Measurements from ENCODE around the gene PCSK6.
A peak's percentile ranks its signal among the peaks of the same experiment; 100 is the strongest.

PCSK6 gene

GRCh38 chr15:101458158-101458900 lies 31.2 kb downstream of the PCSK6 start:
- H3K79me1 ChIP-seq (ENCODE audit: low read depth, low read length) = no peaks in the 10 kb centered on the region
- H3K18ac ChIP-seq (ENCODE audit: low read length) = no peak overlapping the region
- no peak overlapping the region for H2BK12ac ChIP-seq (ENCODE audit: low read length)
- H2BK120ac ChIP-seq (ENCODE audit: low read depth, low read length) = no peak overlapping the region
- H3K23ac ChIP-seq (ENCODE audit: low read depth, low read length, poor library complexity) = no peak overlapping the region
- H4K91ac ChIP-seq (ENCODE audit: low read depth, low read length, poor library complexity) = peak overlapping the region; percentile 1
- no peak overlapping the region for H3K14ac ChIP-seq (ENCODE audit: low read length)
- no peak overlapping the region for H3K4me2 ChIP-seq (ENCODE audit: insufficient read depth, low read length, poor library complexity, severe bottlenecking)
- no peak overlapping the region for H3K4ac ChIP-seq (ENCODE audit: low read length)
- no peak overlapping the region for H2BK15ac ChIP-seq (ENCODE audit: low read length)
- no peak overlapping the region for H3K27ac ChIP-seq (replicated peaks; ENCODE audit: low read length)
- H2AFZ ChIP-seq (ENCODE audit: low read length) = no peak overlapping the region
- H3K27me3 ChIP-seq (ENCODE audit: control insufficient read depth in 3 of 3, insufficient read depth in 3 of 3, low read depth in 1 of 3, low read length in 3 of 3) = peaks cover 0 to 2% (median 0%) of the 10 kb centered on the region in 3 experiments
- H2AK5ac ChIP-seq (ENCODE audit: low read depth, low read length) = no peak overlapping the region
- H2BK5ac ChIP-seq (ENCODE audit: low read length) = peak overlapping the region; percentile 30
- DNase-seq (ENCODE audit: low spot score) = no peak
- no CpG with 5 or more reads among the region's 23 CpGs for WGBS, 2 donors (ENCODE audit: extremely low coverage in 2 of 2, insufficient read length in 2 of 2, insufficient replicate concordance in 1 of 2)
- H3K4me3 ChIP-seq (ENCODE audit: low read length in 2 of 2) = no peak overlapping the region
- H4K8ac ChIP-seq (ENCODE audit: low read depth, low read length) = no peak overlapping the region
- no peaks in the 10 kb centered on the region for H3K36me3 ChIP-seq (replicated peaks in 1 of 2; ENCODE audit: control insufficient read depth in 2 of 2, insufficient read depth in 2 of 2, low read length in 2 of 2)
- H3K9me3 ChIP-seq (replicated peaks in 1 of 2; ENCODE audit: control insufficient read depth in 2 of 2, insufficient read depth in 1 of 2, low read depth in 1 of 2, low read length in 2 of 2) = no peaks in the 10 kb centered on the region
- H3K9ac ChIP-seq (ENCODE audit: low read depth, low read length, poor library complexity) = no peak overlapping the region
- H3K4me1 ChIP-seq (ENCODE audit: control insufficient read depth in 2 of 2, insufficient read depth in 1 of 2, low read depth in 1 of 2, low read length in 2 of 2) = peaks cover 10 to 14% of the 10 kb centered on the region in 2 donors

DNA sequence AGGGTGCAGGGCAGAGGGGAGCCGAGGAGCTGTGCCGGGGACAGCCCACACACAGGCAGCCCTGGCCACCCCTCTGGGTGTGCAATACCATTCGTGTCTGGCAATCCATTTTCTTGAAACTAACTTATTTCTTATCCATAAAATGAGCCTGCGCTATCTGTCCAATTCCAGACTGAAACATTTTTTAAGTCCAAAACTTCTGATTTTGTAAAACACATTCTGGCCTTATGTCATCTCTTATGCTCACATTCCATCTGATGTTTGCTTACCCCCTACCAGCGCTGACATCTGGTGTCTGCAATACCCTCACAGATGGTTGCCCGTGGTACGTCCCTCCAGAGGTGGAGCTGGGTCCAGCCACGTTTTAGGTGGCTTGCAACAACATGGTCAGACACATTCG lies 31.8 kb downstream of the PCSK6 start:
- H3K9ac ChIP-seq (ENCODE audit: low read depth, low read length, poor library complexity) = no peak overlapping the region
- H2AFZ ChIP-seq (ENCODE audit: low read length) = no peak overlapping the region
- no peak overlapping the region for H3K18ac ChIP-seq (ENCODE audit: low read length)
- H4K8ac ChIP-seq (ENCODE audit: low read depth, low read length) = no peak overlapping the region
- peaks cover 0 to 2% (median 0%) of the 10 kb centered on the region in 3 experiments for H3K27me3 ChIP-seq (ENCODE audit: control insufficient read depth in 3 of 3, insufficient read depth in 3 of 3, low read depth in 1 of 3, low read length in 3 of 3)
- no peak overlapping the region for H2BK120ac ChIP-seq (ENCODE audit: low read depth, low read length)
- no peaks in the 10 kb centered on the region for H3K9me3 ChIP-seq (replicated peaks in 1 of 2; ENCODE audit: control insufficient read depth in 2 of 2, insufficient read depth in 1 of 2, low read depth in 1 of 2, low read length in 2 of 2)
- WGBS, 2 donors (ENCODE audit: extremely low coverage in 2 of 2, insufficient read length in 2 of 2, insufficient replicate concordance in 1 of 2) = no CpG with 5 or more reads among the region's 9 CpGs
- H3K27ac ChIP-seq (replicated peaks; ENCODE audit: low read length) = no peak overlapping the region
- H3K36me3 ChIP-seq (replicated peaks in 1 of 2; ENCODE audit: control insufficient read depth in 2 of 2, insufficient read depth in 2 of 2, low read length in 2 of 2) = no peaks in the 10 kb centered on the region
- no peak overlapping the region for H3K4ac ChIP-seq (ENCODE audit: low read length)
- H3K4me1 ChIP-seq (ENCODE audit: control insufficient read depth in 2 of 2, insufficient read depth in 1 of 2, low read depth in 1 of 2, low read length in 2 of 2) = peaks cover 14 to 21% of the 10 kb centered on the region in 2 donors
- H3K23ac ChIP-seq (ENCODE audit: low read depth, low read length, poor library complexity) = no peak overlapping the region
- no peak overlapping the region for H2BK15ac ChIP-seq (ENCODE audit: low read length)
- H3K79me1 ChIP-seq (ENCODE audit: low read depth, low read length) = no peaks in the 10 kb centered on the region
- H2BK12ac ChIP-seq (ENCODE audit: low read length) = no peak overlapping the region
- no peak for DNase-seq (ENCODE audit: low spot score)
- H4K91ac ChIP-seq (ENCODE audit: low read depth, low read length, poor library complexity) = no peak overlapping the region
- H3K4me2 ChIP-seq (ENCODE audit: insufficient read depth, low read length, poor library complexity, severe bottlenecking) = no peak overlapping the region
- no peak overlapping the region for H3K4me3 ChIP-seq (ENCODE audit: low read length in 2 of 2)
- no peak overlapping the region for H2BK5ac ChIP-seq (ENCODE audit: low read length)
- H3K14ac ChIP-seq (ENCODE audit: low read length) = no peak overlapping the region
- no peak overlapping the region for H2AK5ac ChIP-seq (ENCODE audit: low read depth, low read length)

DNA sequence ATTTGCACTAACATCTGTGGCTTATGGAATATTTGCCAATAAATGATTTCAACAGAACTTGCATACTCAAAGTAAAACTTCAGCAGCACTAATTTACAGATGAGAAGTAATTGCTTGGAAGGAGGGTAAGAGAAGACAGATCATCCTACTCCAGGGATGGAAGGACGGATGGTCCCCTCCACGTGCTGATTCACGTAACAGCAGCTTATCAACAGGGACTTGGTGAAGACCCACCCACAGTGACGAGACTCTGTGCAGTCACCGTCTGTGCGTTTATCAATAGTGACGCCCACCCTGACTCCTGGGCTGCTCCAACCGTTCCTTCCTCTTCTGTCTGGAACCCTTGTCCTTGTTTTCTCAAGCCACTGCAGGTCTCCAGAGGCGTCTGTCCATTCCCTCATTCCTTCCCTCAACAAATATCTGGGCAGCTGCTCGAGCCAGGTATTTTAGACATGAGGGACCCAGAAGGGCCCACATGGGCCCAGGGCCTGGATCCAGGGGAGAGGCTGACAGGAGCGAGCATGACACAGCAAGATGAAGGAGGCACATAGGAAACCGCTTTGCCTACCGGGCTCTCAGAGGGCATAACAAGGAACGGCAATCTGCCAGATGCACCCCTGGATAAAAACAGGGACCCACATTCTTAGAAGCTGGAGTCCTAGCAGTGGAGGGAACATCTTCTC lies 33.3 kb downstream of the PCSK6 start:
- Histone ChIP-seq H3K23ac (ENCODE audit: low read depth, low read length, poor library complexity) (no peak overlapping the region), H2BK12ac (ENCODE audit: low read length) (no peak overlapping the region), H3K9ac (ENCODE audit: low read depth, low read length, poor library complexity) (no peak overlapping the region), H2AK5ac (ENCODE audit: low read depth, low read length) (peak overlapping the region; percentile 37), H2AFZ (ENCODE audit: low read length) (no peak overlapping the region), H3K36me3 (replicated peaks in 1 of 2; ENCODE audit: control insufficient read depth in 2 of 2, insufficient read depth in 2 of 2, low read length in 2 of 2) (no peaks in the 10 kb centered on the region), H2BK120ac (ENCODE audit: low read depth, low read length) (no peak overlapping the region), H3K27me3 (ENCODE audit: control insufficient read depth in 3 of 3, insufficient read depth in 3 of 3, low read depth in 1 of 3, low read length in 3 of 3) (peaks cover 0 to 2% (median 0%) of the 10 kb centered on the region in 3 experiments), H3K18ac (ENCODE audit: low read length) (no peak overlapping the region), H3K4me2 (ENCODE audit: insufficient read depth, low read length, poor library complexity, severe bottlenecking) (no peak overlapping the region), H3K9me3 (replicated peaks in 1 of 2; ENCODE audit: control insufficient read depth in 2 of 2, insufficient read depth in 1 of 2, low read depth in 1 of 2, low read length in 2 of 2) (no peaks in the 10 kb centered on the region), H3K4me1 (ENCODE audit: control insufficient read depth in 2 of 2, insufficient read depth in 1 of 2, low read depth in 1 of 2, low read length in 2 of 2) (peaks cover 19 to 28% of the 10 kb centered on the region in 2 donors), H4K8ac (ENCODE audit: low read depth, low read length) (no peak overlapping the region), H3K14ac (ENCODE audit: low read length) (no peak overlapping the region), H3K79me1 (ENCODE audit: low read depth, low read length) (no peaks in the 10 kb centered on the region), H4K91ac (ENCODE audit: low read depth, low read length, poor library complexity) (no peak overlapping the region), H2BK5ac (ENCODE audit: low read length) (no peak overlapping the region), H3K4ac (ENCODE audit: low read length) (no peak overlapping the region), H2BK15ac (ENCODE audit: low read length) (no peak overlapping the region), H3K27ac (replicated peaks; ENCODE audit: low read length) (no peak overlapping the region), H3K4me3 (ENCODE audit: low read length in 2 of 2) (no peak overlapping the region)
- DNase-seq (ENCODE audit: low spot score) = no peak
- no CpG with 5 or more reads among the region's 14 CpGs for WGBS, 2 donors (ENCODE audit: extremely low coverage in 2 of 2, insufficient read length in 2 of 2, insufficient replicate concordance in 1 of 2)

- WGBS, 2 donors (ENCODE audit: extremely low coverage in 2 of 2, insufficient read length in 2 of 2, insufficient replicate concordance in 1 of 2) = no CpG with 5 or more reads among the region's 11 CpGs
- Histone ChIP-seq H3K18ac (ENCODE audit: low read length) (no peak overlapping the region), H3K4ac (ENCODE audit: low read length) (no peak overlapping the region), H4K8ac (ENCODE audit: low read depth, low read length) (no peak overlapping the region), H3K9ac (ENCODE audit: low read depth, low read length, poor library complexity) (no peak overlapping the region), H2BK120ac (ENCODE audit: low read depth, low read length) (no peak overlapping the region), H2BK12ac (ENCODE audit: low read length) (no peak overlapping the region), H3K4me1 (ENCODE audit: control insufficient read depth in 2 of 2, insufficient read depth in 1 of 2, low read depth in 1 of 2, low read length in 2 of 2) (peaks cover 20 to 28% of the 10 kb centered on the region in 2 donors), H2AK5ac (ENCODE audit: low read depth, low read length) (no peak overlapping the region), H4K91ac (ENCODE audit: low read depth, low read length, poor library complexity) (no peak overlapping the region), H3K27ac (replicated peaks; ENCODE audit: low read length) (no peak overlapping the region), H3K27me3 (ENCODE audit: control insufficient read depth in 3 of 3, insufficient read depth in 3 of 3, low read depth in 1 of 3, low read length in 3 of 3) (peaks cover 0 to 2% (median 0%) of the 10 kb centered on the region in 3 experiments), H3K23ac (ENCODE audit: low read depth, low read length, poor library complexity) (no peak overlapping the region), H2BK5ac (ENCODE audit: low read length) (no peak overlapping the region), H3K36me3 (replicated peaks in 1 of 2; ENCODE audit: control insufficient read depth in 2 of 2, insufficient read depth in 2 of 2, low read length in 2 of 2) (no peaks in the 10 kb centered on the region), H3K9me3 (replicated peaks in 1 of 2; ENCODE audit: control insufficient read depth in 2 of 2, insufficient read depth in 1 of 2, low read depth in 1 of 2, low read length in 2 of 2) (no peaks in the 10 kb centered on the region), H3K79me1 (ENCODE audit: low read depth, low read length) (no peaks in the 10 kb centered on the region), H3K4me3 (ENCODE audit: low read length in 2 of 2) (no peak overlapping the region), H2AFZ (ENCODE audit: low read length) (peak overlapping the region; percentile 61), H3K14ac (ENCODE audit: low read length) (no peak overlapping the region), H2BK15ac (ENCODE audit: low read length) (no peak overlapping the region), H3K4me2 (ENCODE audit: insufficient read depth, low read length, poor library complexity, severe bottlenecking) (no peak overlapping the region)
- no peak for DNase-seq (ENCODE audit: low spot score)
Observed at GRCh38 chr15:101455291-101456025, 34.0 kb downstream of the PCSK6 start.
